Activated CD8-positive, alpha-beta memory T cell treated with anti-CD3 and anti-CD28 coated beads for 48 hours (primary cell): Measurements from ENCODE around the gene ATG9A.

Experiments
- DNase-seq, 3 experiments: peaks; one replicate each; pipeline ENCODE4 v3.0.0-alpha.2; 2020; ENCODE audit warnings: low read depth in 2 of 3, low spot score in 2 of 3

Gene ATG9A

GRCh38 chr2:219223831-219224610 lies 5.4 kb downstream of the ATG9A start:
- DNase-seq, result no peak

DNA sequence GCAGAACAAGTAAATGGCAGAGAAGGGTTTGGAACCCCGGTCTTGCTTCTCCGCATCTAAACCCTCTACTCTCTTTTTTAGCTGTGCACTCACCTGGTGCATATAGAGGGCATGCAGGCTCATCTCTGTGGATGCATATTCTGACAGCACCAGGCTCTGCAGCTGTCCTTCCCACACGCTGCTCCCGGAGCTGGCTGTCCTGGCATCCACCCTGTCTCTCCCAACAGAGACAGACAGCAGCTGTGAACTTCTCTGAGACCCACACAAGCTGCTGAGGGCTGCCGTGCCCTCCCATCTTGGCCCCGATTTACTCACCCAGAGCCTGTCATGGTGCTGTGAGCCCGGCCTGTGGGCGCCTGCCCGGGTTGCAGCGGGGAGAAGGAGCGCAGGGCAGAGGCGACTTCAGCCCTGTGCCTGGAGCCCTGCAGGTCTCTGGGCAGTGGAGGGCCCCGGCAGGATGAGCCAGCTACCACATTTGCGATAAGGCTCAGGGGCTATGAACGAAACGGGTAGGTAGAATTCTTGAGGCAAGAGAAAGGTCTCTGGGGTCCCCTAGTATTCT lies 7.4 kb downstream of the ATG9A start:
- DNase-seq, result no peak

DNA sequence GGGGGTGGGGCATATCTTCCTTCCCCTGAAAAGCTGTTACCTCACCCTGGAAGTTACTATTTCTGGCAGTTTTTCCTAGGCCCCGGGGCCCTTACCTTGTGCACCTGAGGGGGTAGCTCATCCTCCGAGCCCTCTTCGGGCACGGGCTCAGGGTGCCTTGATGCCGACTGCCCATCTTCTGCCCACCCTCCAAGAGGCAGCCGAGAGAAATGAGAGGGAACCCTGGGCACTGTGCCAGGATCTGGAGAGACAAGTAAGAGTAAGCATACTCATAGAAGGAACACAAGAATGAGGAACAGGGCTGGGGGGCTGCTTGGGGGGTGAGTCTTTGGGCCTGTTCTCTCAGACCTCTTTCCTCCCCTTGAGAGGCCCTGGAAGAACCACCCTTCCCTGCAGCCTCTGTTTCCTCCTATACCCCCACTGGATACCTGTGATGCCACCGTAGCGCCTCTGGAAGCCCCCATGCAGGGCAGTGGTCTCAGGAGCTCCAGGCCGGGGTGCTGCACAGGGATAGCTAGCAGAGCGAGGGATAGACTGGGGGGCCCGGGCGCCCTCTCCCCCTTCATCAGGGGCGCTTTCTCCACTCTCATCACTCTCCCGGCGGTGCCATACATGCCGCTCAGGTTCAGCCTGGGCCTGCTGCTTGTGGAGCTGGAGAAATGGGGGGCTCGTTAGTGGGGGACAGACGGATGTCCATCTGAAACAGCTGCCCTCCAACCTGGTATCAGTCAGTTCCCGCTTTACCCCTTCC lies 8.6 kb downstream of the ATG9A start:
- no peak for DNase-seq

GRCh38 chr2:219219784-219220532 lies 9.5 kb downstream of the ATG9A start:
- no peak for DNase-seq

- DNase-seq, result peak; percentile 62 to 77 (median 72)
These were observed 10.4 kb downstream of the ATG9A start, which contains the start of gene ABCB6 for GRCh38 chr2:219218732-219219701. ABCB6 (minus strand) TSS chr2:219218958; CDS start chr2:219218673, 285 bp downstream.

- DNase-seq, result no peak
These were observed 11.2 kb downstream of the ATG9A start for GRCh38 chr2:219218217-219218731.

GRCh38 chr2:219216535-219216915 lies 12.9 kb downstream of the ATG9A start:
- DNase-seq, result no peak

- no peak for DNase-seq
These were observed 13.4 kb downstream of the ATG9A start for GRCh38 chr2:219215871-219216534.

GRCh38 chr2:219214786-219215185 lies 14.7 kb downstream of the ATG9A start:
- DNase-seq, result no peak

DNA sequence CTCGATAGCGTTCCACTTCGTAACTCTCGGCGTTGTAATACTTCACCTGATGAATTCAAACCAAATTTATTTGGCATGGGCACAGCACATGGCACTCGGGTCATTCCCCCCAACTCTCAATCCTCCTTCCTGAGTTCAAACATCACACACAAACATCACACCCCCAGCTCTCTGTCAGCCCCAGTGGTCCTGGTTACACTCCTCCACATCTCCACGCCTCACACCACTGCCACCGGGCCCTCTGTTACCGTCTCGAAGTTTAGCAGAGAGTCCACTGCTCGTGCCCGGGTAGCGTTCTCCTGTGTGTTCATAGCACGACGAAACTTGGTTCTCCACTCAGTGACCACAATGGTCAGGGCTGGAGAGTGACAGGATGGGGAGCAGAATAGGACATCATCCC lies 15.3 kb downstream of the ATG9A start:
- DNase-seq, result no peak

GRCh38 chr2:219213486-219214071 lies 15.9 kb downstream of the ATG9A start:
- DNase-seq, result no peak

DNA sequence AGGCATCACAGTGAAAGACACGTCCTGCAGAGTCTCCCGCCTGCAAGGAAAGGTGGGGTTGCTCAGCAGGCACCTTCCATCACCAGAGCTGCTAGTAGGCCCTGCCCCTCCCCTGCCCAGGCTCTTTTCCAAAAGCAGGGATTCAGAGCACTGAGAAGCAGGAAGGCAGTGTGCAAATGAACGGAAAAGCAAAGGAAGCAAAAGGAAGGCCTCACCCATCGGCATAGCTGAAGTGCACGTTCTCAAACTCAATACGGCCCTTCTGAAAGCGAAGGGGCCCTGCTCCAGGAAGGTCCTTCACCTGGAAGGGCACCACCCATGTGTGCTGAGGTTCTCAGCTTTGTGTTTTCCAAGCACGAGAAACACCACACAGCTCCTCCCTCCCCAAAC lies 16.4 kb downstream of the ATG9A start:
- DNase-seq, result no peak

GRCh38 chr2:219210886-219211362 lies 18.5 kb downstream of the ATG9A start:
- DNase-seq, result no peak

DNA sequence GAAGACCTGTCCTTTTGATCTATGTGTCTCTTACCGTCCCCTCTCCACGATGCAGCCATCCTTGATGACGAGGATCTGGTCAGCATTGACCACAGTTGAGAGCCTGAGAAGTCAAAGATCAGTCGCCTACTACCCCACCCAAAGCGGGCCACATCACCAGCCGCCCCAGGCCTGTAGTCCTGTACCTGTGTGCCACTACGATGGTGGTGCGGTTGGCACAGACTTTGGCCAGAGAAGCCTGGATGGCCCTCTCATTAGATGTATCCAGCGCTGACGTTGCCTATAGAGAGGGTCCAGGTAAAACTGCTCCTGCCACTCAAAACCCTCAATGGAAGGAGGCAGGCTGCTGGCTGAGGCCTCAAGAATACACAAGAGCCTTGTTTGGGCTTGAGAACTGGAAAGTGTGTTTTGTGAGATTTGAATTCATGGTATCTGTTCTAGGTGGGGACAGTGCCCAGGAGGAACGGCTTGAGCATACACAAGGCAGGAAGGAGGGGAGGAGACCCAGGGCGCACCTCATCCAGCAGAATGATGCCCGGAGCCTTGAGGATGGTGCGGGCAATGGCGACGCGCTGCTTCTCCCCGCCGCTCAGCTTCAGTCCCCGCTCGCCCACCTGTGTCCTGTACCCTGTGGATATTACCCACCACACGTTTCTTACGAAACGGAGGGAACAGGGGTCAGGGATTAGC lies 19.1 kb downstream of the ATG9A start:
- no peak for DNase-seq

- no peak for DNase-seq
These were observed 19.9 kb downstream of the ATG9A start for GRCh38 chr2:219209236-219210195.

GRCh38 chr2:219207884-219208740 lies 21.3 kb downstream of the ATG9A start:
- DNase-seq, result no peak
